ENCODE measurements around the gene PDP2. TPM values are rescaled to one million over a fixed set of nuclear protein-coding genes. Genes with fewer than 3 reads are reported as not detected.

The PDP2 gene
- polyA plus RNA-seq, 1 experiment = 12.1 TPM

DNA sequence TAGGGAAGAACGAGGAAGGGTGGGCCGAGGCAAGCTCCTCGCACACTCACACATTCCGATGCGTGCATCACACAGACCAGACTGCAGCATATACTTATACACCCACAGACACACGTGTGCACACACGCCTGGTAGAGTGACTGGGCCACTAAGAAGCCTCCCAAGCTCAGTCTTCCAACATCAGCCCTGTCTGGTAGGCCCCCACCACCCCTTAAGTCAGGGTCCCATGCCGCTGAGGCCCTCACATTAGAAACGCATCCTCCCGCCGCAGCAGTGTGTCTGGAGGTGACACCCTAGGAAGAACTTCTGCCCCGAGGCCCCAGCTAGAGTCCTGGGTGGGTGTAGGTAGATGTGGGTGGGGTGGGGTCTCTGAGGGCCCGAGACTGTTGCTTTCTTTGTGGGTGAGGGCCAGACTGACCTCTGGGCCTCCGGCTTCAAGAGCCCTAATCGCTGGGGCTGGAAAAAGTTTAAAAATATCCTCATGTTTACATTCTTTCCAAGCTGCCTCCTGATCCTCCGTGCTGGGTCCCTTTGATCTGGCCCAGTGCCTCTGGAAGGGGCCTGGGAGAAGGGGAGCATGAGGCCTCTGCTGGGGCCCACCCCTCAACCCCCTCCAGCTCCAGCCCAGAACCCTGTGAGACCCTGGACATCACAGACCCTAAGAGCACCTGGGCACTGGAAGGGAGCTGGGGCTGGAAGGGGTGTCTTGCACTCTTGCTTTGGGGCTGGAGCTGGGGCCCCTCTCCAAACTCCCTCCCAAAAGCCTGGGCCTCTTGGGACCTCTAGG is 24.7 kb downstream of the PDP2 start:
- ChIA-PET CTCF (interaction anchor here (1.2 to 2.0 kb wide), 3 partner anchors 10 to 37 kb away, joined by 3 to 12 read pairs (median 9); no protein-coding TSS in a partner anchor), POLR2A (interaction anchor here (0.5 to 1.6 kb wide), 6 partner anchors 14 to 265 kb away, joined by 3 to 4 read pairs (median 3); partner anchors contain the start of genes CDH16 and NOL3)
- peak overlapping the region; percentile 73 for H3K27ac ChIP-seq (ENCODE audit: low read depth, low read length)
- H3K27me3 ChIP-seq (ENCODE audit: control insufficient read depth, insufficient read depth, low read length) = no peaks in the 10 kb centered on the region
- no peak for DNase-seq (ENCODE audit: low read depth, low spot score)
- no peak overlapping the region for H3K4me3 ChIP-seq (ENCODE audit: low read depth, low read length)
- no peaks in the 10 kb centered on the region for H3K9me3 ChIP-seq (ENCODE audit: control insufficient read depth, insufficient read depth, low read length)
- TF ChIP-seq, protein P1, sequence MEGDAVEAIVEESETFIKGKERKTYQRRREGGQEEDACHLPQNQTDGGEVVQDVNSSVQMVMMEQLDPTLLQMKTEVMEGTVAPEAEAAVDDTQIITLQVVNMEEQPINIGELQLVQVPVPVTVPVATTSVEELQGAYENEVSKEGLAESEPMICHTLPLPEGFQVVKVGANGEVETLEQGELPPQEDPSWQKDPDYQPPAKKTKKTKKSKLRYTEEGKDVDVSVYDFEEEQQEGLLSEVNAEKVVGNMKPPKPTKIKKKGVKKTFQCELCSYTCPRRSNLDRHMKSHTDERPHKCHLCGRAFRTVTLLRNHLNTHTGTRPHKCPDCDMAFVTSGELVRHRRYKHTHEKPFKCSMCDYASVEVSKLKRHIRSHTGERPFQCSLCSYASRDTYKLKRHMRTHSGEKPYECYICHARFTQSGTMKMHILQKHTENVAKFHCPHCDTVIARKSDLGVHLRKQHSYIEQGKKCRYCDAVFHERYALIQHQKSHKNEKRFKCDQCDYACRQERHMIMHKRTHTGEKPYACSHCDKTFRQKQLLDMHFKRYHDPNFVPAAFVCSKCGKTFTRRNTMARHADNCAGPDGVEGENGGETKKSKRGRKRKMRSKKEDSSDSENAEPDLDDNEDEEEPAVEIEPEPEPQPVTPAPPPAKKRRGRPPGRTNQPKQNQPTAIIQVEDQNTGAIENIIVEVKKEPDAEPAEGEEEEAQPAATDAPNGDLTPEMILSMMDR (IDR thresholded peaks at IDR 0.05; ENCODE audit: low read depth, low read length) = no peak

DNA sequence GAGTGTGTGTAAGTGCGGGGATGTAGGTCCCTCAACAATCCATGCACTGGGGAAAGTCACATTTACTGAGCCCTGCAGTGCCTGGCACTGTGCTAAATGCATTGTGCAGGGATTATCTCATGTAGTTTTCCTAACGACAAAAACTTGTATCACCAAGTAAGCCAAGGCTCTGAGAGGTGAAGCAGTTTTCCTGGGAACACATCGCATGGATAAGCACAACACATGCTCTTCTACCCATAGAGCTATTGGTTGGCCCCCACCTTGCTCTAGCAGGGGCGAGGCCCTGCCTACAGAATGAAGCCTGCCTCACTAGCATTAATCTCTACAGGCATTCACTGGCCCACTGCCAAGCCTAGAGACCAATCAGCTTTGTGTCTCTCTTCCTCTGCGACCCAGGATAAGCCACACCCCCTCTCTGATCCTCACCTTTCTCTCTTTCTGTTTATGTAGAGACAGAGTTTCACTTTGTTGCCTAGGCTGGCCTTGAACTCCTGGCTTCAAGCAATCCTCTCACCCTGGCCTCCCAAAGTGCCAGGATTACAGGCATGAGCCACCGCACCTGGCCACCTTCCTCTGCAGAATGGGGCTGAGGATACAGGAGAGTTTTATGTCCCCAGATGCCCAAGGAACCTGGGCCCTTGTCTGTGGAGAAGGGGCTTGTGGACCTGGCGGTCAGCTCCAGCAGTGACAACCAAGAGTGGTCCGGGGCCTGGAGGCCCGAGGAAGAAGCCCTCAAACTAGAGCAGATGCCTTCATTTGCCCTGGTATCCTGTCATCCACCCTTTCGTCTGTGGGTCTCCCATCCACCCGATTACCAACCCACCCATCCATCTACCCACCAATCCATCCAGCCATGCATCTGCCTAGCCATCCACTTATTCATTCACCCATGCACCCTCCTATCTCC is 25.6 kb downstream of the PDP2 start:
- no peaks in the 10 kb centered on the region for H3K27me3 ChIP-seq (ENCODE audit: control insufficient read depth, insufficient read depth, low read length)
- H3K4me3 ChIP-seq (ENCODE audit: low read depth, low read length) = no peak overlapping the region
- POLR2A ChIA-PET = interaction anchor here (0.8 to 1.6 kb wide), 2 partner anchors 13 to 20 kb away, joined by 3 to 4 read pairs; partner anchors contain the start of gene CDH16
- no peaks in the 10 kb centered on the region for H3K9me3 ChIP-seq (ENCODE audit: control insufficient read depth, insufficient read depth, low read length)
- TF ChIP-seq, protein P1 (IDR thresholded peaks at IDR 0.05; ENCODE audit: low read depth, low read length) = no peak
- CTCF ChIA-PET = interaction anchor here (1.3 to 2.0 kb wide), 3 partner anchors 11 to 23 kb away, joined by 3 to 12 read pairs (median 9); partner anchors contain the start of gene CDH16
- DNase-seq (ENCODE audit: low read depth, low spot score) = no peak
- no peak overlapping the region for H3K27ac ChIP-seq (ENCODE audit: low read depth, low read length)

DNA sequence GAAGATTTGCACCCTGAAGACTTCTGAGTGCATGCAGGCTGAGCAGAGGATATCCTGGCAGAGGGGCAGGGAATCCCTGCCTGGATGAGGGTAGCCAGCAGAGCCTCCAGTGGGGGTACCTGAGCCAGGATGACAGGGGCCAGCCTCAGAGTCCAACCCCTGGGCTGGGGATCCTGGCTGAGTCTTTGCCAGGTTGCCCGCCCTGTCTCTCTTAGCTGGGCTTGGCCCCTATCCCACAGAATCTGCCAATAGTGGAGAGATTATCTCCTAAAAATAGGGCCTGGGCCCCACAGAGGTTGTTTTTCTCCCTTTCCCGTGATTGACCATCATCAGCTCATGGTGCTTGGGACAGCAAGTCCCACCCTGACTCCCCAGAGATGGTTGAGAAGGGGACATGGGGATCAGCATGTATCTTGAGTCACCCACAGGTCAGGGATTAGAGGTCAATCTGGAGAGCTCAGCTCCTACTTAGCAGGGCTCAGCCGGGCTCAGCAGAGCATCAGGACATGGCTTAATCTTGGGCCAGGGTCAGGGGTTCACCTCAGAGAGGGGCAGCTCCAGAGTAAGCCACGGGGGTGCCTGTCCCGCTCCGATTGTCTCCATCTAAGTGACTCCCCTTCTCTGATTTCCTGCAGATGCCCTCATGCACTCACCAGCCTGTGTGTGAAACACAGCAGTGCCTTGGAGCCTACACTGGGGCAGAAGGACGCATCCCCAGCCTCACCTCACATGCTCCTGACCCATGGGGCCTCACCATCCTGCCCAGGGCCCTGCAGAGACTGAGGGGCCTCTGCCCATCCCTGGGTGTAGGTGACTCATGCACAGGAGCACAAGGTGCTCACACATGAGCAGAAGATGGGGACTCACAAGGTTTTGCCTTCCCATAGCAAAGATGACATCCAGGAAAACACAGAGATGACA is 26.9 kb downstream of the PDP2 start:
- DNase-seq (ENCODE audit: low read depth, low spot score) = no peak
- ChIA-PET POLR2A (no interaction called here), CTCF (interaction anchor here (1.3 kb wide), 1 partner anchor 12 kb away, joined by 3 read pairs; the partner anchor contains the start of gene CDH16)
- H3K4me3 ChIP-seq (ENCODE audit: low read depth, low read length) = no peak overlapping the region
- no peak overlapping the region for H3K27ac ChIP-seq (ENCODE audit: low read depth, low read length)
- H3K27me3 ChIP-seq (ENCODE audit: control insufficient read depth, insufficient read depth, low read length) = no peaks in the 10 kb centered on the region
- TF ChIP-seq, protein P1 (IDR thresholded peaks at IDR 0.05; ENCODE audit: low read depth, low read length) = no peak
- no peaks in the 10 kb centered on the region for H3K9me3 ChIP-seq (ENCODE audit: control insufficient read depth, insufficient read depth, low read length)

DNA sequence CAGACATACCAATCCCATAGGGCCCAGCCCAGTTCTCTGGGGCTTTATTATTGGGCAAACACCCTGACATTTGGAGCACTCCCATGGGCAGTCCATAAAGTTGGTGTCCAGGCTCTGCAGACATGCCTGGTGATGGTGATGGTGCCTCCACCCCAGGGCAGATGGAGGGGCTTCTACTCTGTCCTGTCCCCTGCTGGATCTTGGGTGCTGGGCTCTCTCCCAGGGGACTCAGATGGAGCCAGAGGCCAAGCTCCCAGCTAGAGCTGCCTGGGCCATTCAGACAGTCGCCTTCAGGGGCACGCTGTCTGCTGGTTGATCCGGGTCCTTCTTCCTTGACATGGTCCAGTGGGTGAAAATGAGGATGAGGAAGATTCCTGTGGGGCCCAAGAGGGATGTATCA is 27.8 kb downstream of the PDP2 start:
- ChIA-PET CTCF (no interaction called here), POLR2A (no interaction called here)
- no peak overlapping the region for H3K27ac ChIP-seq (ENCODE audit: low read depth, low read length)
- H3K4me3 ChIP-seq (ENCODE audit: low read depth, low read length) = no peak overlapping the region
- DNase-seq (ENCODE audit: low read depth, low spot score) = no peak
- TF ChIP-seq, protein P1 (IDR thresholded peaks at IDR 0.05; ENCODE audit: low read depth, low read length) = no peak
- H3K27me3 ChIP-seq (ENCODE audit: control insufficient read depth, insufficient read depth, low read length) = no peaks in the 10 kb centered on the region
- H3K9me3 ChIP-seq (ENCODE audit: control insufficient read depth, insufficient read depth, low read length) = no peaks in the 10 kb centered on the region; the same call in 1 of the 2 replicates

Measured in AG04450 (cell line).